Upper lobe of left lung (tissue), 6 donors: ENCODE measurements around the gene CMTM8. TPM values are rescaled to one million over a fixed set of nuclear protein-coding genes. Genes with fewer than 3 reads are reported as not detected.

Experiments used
- ATAC-seq, 2 donors: fragments of 200-7000 bp; cut with Tn5 transposase; one replicate each; pipeline ENCODE4 v1.9.1; 2022; ENCODE audit warnings: mild to moderate bottlenecking in 2 of 2, moderate library complexity in 2 of 2; ENCODE audit not compliant: low FRiP score in 2 of 2
- DNase-seq, 2 donors: peaks; one replicate each; pipeline ENCODE4 v3.0.0-alpha.2; 2019 to 2020
- H3K27ac ChIP-seq, 4 donors: fragments of 200-600 bp; sonication (generic); one replicate each; pipeline ENCODE4 v1.5.1; 2016 to 2019
- H3K27me3 ChIP-seq, 4 donors: fragments of 200-600 bp; sonication (generic); one replicate each; pipeline ENCODE4 v1.5.1; 2017 to 2019
- H3K36me3 ChIP-seq, 4 donors: fragments of 200-600 bp; sonication (generic); one replicate each; pipeline ENCODE4 v1.5.1; 2016 to 2019
- H3K4me1 ChIP-seq, 4 donors: fragments of 200-600 bp; sonication (generic); one replicate each; pipeline ENCODE4 v1.5.1; 2018 to 2019
- H3K4me3 ChIP-seq, 4 donors: fragments of 200-600 bp; sonication (generic); one replicate each; pipeline ENCODE4 v1.5.1; 2017 to 2019; ENCODE audit warnings: mild to moderate bottlenecking in 2 of 4, moderate library complexity in 1 of 4
- H3K9me3 ChIP-seq, 4 donors: fragments of 200-600 bp; sonication (generic); one replicate each; pipeline ENCODE4 v1.5.1; 2018 to 2019
- EP300 ChIP-seq, 4 donors: sonication (generic); formaldehyde crosslinking; IDR thresholded peaks; one replicate each; pipeline ENCODE4 v1.5.1; 2017; ENCODE audit warnings: antibody characterized with exemption in 4 of 4, control low read depth in 2 of 4
- POLR2A ChIP-seq, 4 donors: fragments of 450-650 bp; IDR thresholded peaks; one replicate each; pipeline ENCODE4 v1.5.1; 2016 to 2017; ENCODE audit warnings: antibody characterized with exemption in 4 of 4, mild to moderate bottlenecking in 2 of 4
- POLR2AphosphoS5 ChIP-seq, 2 donors: sonication (generic); formaldehyde crosslinking; IDR thresholded peaks; one replicate each; pipeline ENCODE4 v1.5.1; 2017; ENCODE audit warnings: antibody characterized with exemption in 2 of 2
- WGBS, 2 donors: methylation state at CpG; one replicate each; pipeline ENCODE4 v1.1.5; 2017 to 2018; 5-methylcytosine and 5-hydroxymethylcytosine counted together
- total RNA-seq, 6 donors: library from RNA; depleted of rRNA in 4 of 6; stranded (reverse); fragments of >200 nt in 4 of 6; gene quantifications; one replicate each; pipeline versions ENCODE4 v1.1.0 to v1.2.1, GENCODE V29; 2016 to 2021
- TF ChIP-seq, protein P1 (sequence below), 6 experiments: fragments of 450-650 bp in 4 of 6; fragments of 200-600 bp in 2 of 6; sonication (generic) in 2 of 6; IDR thresholded peaks; one replicate each; pipeline ENCODE4 v1.5.1; 2016 to 2019; ENCODE audit warnings: antibody characterized with exemption in 6 of 6
- donor health status: DM: no; HTN: no; CAD: no; lungs with moderate emphysema.
- donor health status: DM: no; HTN: yes; CAD: no; lungs with severe emphysema.

The CMTM8 gene
- total RNA-seq, 6 donors from 2014 or later: 10.5 to 28.9 (median 19.6) TPM

DNA sequence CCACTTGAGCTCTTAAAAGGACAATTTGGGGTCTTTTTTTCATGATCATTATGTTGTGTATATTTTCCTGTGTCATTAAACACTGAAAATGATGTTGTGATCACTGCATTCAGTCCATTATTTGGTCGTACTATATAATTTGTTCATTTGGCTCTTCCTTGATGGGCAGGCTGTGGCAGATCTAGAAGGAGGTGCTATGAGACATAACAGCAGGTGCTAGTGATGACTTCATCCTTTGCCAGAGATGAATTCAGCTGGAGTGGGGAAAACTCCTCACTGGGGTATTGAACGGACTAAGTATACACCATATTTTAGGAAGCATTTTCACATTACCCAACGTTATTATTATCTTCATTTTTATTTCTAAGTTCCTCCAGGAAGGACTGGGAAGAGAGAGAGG is 165.2 kb downstream of the CMTM8 start:
- Histone ChIP-seq H3K4me3 (no peak overlapping the region), H3K27ac (peak overlapping the region; percentile 84 to 95 (median 90)), H3K27me3 (no peaks in the 10 kb centered on the region), H3K36me3 (no peaks in the 10 kb centered on the region), H3K4me1 (peaks cover 54 to 89% (median 72%) of the 10 kb centered on the region in 4 donors), H3K9me3 (no peaks in the 10 kb centered on the region)
- TF ChIP-seq, protein P1, sequence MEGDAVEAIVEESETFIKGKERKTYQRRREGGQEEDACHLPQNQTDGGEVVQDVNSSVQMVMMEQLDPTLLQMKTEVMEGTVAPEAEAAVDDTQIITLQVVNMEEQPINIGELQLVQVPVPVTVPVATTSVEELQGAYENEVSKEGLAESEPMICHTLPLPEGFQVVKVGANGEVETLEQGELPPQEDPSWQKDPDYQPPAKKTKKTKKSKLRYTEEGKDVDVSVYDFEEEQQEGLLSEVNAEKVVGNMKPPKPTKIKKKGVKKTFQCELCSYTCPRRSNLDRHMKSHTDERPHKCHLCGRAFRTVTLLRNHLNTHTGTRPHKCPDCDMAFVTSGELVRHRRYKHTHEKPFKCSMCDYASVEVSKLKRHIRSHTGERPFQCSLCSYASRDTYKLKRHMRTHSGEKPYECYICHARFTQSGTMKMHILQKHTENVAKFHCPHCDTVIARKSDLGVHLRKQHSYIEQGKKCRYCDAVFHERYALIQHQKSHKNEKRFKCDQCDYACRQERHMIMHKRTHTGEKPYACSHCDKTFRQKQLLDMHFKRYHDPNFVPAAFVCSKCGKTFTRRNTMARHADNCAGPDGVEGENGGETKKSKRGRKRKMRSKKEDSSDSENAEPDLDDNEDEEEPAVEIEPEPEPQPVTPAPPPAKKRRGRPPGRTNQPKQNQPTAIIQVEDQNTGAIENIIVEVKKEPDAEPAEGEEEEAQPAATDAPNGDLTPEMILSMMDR (IDR thresholded peaks at IDR 0.05): no peak
- TF ChIP-seq EP300 (IDR thresholded peaks at IDR 0.05) (no peak), POLR2AphosphoS5 (IDR thresholded peaks at IDR 0.05) (no peak), POLR2A (IDR thresholded peaks at IDR 0.05) (no peak)
- 70 to 74% methylated on average over 3 of the region's 3 CpGs for WGBS, 2 donors
- DNase-seq: no peak
- ATAC-seq: no peak

DNA sequence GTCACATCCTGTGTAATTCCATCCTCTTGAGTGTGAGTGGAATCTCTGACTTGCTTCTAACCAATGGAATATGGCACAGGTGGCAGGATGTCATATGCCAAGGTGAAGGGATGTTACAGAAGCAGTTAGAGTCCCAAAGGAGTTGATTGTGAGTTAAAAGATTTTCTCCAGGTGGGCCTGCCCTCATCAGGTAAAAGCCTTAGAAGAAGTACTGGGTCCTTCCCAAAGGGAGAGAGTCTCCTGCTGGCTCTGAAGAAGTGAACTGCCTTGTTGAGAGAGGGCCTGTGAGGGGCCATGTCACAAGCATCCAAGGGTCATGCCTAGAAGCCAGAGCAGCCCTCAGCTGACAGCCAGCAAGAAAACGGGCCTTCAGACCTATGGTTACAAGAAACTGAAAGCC is 166.2 kb downstream of the CMTM8 start:
- DNase-seq (no peak), ATAC-seq (no peak)
- Histone ChIP-seq H3K9me3 (no peaks in the 10 kb centered on the region), H3K27ac (peak overlapping the region in 2 of 4 donors; percentile 22 to 87), H3K4me1 (peaks cover 44 to 88% (median 67%) of the 10 kb centered on the region in 4 donors), H3K36me3 (no peaks in the 10 kb centered on the region), H3K27me3 (no peaks in the 10 kb centered on the region), H3K4me3 (no peak overlapping the region)
- 71 to 86% methylated on average over 1 of the region's 1 CpG for WGBS, 2 donors
- no peak for TF ChIP-seq POLR2AphosphoS5 (IDR thresholded peaks at IDR 0.05)
- TF ChIP-seq, protein P1 (IDR thresholded peaks at IDR 0.05): no peak
- TF ChIP-seq EP300 (IDR thresholded peaks at IDR 0.05): no peak
- no peak for TF ChIP-seq POLR2A (IDR thresholded peaks at IDR 0.05)

DNA sequence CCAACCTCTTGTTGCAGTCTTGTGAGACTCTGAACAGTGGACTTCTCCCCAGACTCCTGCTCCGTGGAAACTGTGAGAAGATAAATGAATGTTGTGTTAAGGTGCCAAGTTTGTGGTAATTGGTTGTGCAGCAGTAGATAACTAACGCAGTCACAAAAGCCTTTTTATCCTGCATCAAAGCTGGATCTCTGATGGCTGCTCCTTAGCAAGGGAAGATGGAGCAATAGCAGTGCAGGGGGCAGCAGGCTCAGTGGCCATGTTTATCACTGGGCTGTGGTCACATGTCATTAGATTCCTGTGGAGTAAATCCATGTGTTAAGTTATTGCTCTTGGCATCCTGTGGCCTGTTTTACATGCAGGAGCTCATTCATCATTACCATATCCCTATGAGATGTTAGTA is 166.7 kb downstream of the CMTM8 start:
- Histone ChIP-seq H3K36me3 (no peaks in the 10 kb centered on the region), H3K27me3 (no peaks in the 10 kb centered on the region), H3K9me3 (no peaks in the 10 kb centered on the region), H3K27ac (peak overlapping the region in 3 of 4 donors; percentile 56 to 87 (median 68)), H3K4me3 (no peak overlapping the region), H3K4me1 (peaks cover 44 to 88% (median 67%) of the 10 kb centered on the region in 4 donors)
- TF ChIP-seq, protein P1 (IDR thresholded peaks at IDR 0.05): no peak
- no peak for TF ChIP-seq EP300 (IDR thresholded peaks at IDR 0.05)
- TF ChIP-seq POLR2AphosphoS5 (IDR thresholded peaks at IDR 0.05): no peak
- TF ChIP-seq POLR2A (IDR thresholded peaks at IDR 0.05): no peak
- 53 to 55% methylated on average over 2 of the region's 2 CpGs for WGBS, 2 donors
- no peak for DNase-seq
- no peak for ATAC-seq

DNA sequence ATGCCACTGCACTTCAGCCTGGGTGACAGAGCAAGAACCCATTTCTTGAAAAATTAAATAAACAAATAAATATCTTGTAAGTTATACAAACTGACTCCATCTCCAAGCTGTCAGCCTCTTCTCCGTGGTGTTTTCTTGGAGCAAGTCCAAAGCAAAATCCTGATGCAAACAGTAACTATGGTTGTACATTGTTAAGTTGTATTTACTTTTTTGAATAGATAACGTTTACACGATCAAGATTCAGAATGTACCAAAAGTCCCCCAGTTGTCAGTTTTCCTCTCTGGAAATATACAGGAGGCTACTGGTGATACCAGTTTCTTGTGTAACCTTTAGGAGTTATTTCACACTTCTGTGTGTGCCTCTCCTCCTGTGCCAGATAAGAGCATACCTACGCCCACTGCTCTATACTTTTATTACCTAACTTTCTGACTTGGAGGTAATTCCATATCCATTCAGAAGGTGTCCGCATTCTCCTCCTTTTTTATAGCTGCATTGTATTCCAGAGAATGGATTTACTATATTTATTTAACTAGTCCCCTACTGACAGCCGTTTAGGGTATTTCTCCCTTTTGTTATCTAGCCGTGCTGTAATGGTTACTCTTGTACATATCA is 167.3 kb downstream of the CMTM8 start:
- 56 to 62% methylated on average over 7 of the region's 7 CpGs for WGBS, 2 donors
- H3K27ac ChIP-seq: peak overlapping the region in 3 of 4 donors; percentile 56 to 87 (median 68)
- no peaks in the 10 kb centered on the region for H3K9me3 ChIP-seq
- peaks cover 38 to 88% (median 66%) of the 10 kb centered on the region in 4 donors for H3K4me1 ChIP-seq
- no peaks in the 10 kb centered on the region for H3K27me3 ChIP-seq
- TF ChIP-seq, protein P1 (IDR thresholded peaks at IDR 0.05): peak in 1 of 6 experiments; percentile 9
- TF ChIP-seq EP300 (IDR thresholded peaks at IDR 0.05): peak in 1 of 4 donors; percentile 16
- TF ChIP-seq POLR2AphosphoS5 (IDR thresholded peaks at IDR 0.05): no peak
- no peak for TF ChIP-seq POLR2A (IDR thresholded peaks at IDR 0.05)
- DNase-seq: no peak
- no peak overlapping the region for H3K4me3 ChIP-seq
- H3K36me3 ChIP-seq: no peaks in the 10 kb centered on the region
- ATAC-seq: no peak
